CD4-positive, alpha-beta T cell treated with Interleukin-15 for 4 hours (primary cell): ENCODE data around the gene ABI2.
"Not testable (repeated sequence)": the region's sequence is repeated elsewhere in the genome, so short reads cannot be mapped to it uniquely, and the experiment has no call there.

Experiments used
- DNase-seq: peaks from one replicate; pipeline ENCODE4 v3.0.0-alpha.2; 2020; ENCODE audit warnings: low spot score

Gene ABI2

DNA sequence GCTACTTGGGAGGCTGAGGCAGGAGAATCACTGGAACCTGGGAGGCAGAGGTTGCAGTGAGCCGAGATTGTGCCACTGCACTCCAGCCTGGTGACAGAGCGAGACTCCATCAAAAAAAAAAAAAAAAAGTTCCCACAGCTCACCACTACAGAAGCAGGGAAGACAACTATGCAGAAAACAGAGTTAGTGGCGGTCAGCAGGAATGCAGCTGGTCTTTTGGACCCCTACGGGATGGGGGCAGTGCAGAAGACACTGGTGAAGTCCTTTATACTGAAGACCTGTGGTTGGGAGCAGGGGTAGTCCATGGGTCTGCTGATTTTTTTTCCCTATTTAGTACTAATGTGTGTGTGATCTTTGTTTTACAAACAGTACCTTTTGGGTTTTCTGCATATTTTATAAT lies 101.4 kb downstream of the ABI2 start:
- DNase-seq, result not testable (repeated sequence)

- no peak for DNase-seq
Observed at GRCh38 chr2:203431391-203432185, 103.4 kb downstream of the ABI2 start.

GRCh38 chr2:203432811-203433210 lies 104.6 kb downstream of the ABI2 start:
- no peak for DNase-seq

DNA sequence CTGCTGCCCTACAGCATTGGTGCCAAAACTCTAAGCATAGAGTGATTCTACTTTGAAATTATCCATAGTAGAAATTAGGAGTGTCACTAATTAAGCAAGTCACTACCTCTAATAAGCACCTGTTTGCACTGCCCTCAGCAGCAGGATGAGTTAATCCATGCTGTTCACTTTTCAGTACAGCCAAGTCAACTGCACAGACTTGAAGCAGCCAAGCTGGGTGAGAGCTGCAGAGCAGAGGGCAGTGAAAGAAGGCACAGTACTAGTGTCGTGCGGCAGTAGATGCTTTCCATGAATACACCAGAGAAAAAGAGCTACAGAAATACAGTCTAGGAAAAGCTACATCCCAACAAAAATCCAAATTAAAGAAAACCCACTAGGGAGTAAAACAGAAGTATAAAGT lies 108.3 kb downstream of the ABI2 start:
- no peak for DNase-seq

DNA sequence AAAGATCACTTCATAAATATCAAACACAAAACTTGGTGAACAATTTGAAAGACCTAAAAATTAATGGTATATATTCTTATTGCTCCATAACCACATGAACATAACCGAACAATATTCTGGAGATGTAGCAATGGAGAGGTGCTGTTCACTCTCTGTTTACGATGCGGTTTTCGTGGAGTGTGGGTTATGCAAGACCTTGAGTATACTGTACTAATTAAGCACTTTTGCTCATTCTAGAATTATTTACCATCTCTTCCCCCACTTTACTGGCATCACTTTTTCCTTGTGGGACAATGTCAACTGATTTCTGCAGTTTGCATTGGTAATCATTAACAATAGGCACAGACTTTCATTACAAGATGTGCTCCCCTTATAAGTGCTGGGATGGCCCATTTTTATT lies 109.3 kb downstream of the ABI2 start:
- DNase-seq, result no peak

DNA sequence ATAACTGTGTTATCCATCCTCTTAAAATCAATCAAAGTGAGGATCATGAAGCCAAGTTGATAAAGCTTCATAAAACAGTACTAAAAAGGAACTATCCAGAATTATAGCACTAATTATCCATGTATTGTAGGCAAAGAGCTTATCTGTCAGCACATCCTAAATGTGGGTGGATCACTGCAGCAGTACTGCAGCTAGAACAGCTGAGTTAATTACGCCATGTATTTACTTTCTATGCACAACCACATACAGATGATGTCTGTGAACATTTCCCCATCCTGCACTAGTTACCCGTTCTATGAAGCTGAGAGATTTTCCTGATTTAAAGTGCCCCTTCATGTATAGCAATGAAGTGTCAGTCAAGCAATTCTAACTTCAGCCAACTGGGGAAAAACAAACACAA lies 110.3 kb downstream of the ABI2 start:
- no peak for DNase-seq

GRCh38 chr2:203440671-203441070 lies 112.5 kb downstream of the ABI2 start:
- DNase-seq, result no peak

GRCh38 chr2:203441463-203441862 lies 113.3 kb downstream of the ABI2 start:
- no peak for DNase-seq

- no peak for DNase-seq
Observed at GRCh38 chr2:203442463-203442862, 114.3 kb downstream of the ABI2 start.

GRCh38 chr2:203444738-203445137 lies 116.5 kb downstream of the ABI2 start:
- no peak for DNase-seq

- no peak for DNase-seq
Observed at GRCh38 chr2:203446071-203446481, 117.9 kb downstream of the ABI2 start.

DNA sequence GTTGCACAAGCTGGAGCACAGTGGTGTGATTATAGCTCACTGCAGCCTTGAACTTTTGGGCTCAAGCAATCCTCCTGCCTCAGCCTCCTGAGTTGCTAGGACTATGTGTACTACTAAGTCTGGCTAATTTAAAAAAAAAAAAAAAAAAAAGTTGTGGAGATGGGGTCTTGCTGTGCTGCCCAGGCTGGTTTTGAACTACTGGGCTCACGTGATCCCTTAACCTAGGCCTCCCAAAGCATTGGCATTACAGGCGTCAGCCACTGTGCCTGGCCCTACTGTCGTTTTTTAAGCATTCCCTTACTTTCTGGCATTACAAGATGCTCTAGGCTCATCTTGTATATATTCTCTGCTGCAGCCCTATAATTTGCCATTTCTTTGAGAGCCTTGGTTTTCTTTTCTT lies 118.6 kb downstream of the ABI2 start:
- no peak for DNase-seq

DNA sequence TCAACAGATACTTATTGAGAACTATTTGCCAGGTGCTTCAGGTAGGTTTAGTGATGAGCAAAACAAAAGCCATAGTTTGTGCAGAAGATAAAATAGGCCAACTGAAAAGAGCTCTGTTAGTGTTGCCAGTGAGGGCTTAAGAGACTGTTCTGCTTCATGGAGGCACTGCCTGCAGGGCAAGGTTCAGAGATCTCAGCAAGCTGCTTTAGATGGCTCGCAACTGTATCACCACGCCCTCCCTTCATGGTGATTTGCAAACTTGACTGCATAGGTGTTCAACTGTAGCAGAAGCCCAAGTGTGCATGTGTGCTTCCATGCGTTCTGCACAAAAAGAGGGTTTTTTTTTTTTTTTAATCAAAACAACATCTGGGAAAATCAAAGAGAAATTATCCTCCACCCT lies 122.4 kb downstream of the ABI2 start:
- DNase-seq, result no peak

DNA sequence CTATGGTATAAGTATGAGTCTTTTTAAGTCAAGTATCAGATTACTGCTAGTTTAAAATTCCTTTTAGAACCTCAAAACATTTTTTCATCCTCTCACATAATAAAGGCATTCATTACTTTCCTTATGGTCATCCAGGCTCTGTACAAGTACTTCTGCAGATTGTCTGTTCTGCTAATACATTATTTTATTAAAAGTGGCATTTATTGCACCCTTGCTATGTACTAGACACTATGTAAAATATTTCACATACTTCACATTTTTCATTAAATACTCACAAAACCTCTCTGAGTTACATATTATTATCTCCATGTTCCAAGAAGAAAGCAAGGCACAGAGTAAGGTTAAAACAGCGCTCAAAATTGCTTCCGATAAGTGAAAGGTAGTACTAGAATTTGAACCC lies 122.8 kb downstream of the ABI2 start:
- DNase-seq, result no peak

DNA sequence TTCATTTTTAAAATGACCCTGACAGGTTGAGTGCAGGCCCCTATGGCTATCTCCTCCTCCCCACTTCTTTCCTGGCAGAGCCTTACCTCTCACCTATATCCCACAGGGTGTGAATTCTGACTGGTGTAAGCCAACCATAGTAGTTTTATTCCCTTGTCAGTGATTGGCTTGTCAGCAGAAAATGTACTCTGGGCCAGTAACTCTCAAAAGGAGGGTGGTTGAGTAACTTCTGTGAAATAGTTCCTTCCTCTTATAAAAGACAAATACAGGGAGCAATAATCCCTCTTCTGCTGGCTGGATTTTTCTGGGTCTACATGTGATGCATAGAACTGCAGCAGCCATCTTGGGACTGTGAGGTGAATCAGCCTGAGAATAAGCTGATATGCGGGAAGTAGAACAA lies 123.5 kb downstream of the ABI2 start:
- no peak for DNase-seq

- peak; percentile 40 for DNase-seq
Observed at GRCh38 chr2:203453858-203454451, 125.8 kb downstream of the ABI2 start.

DNA sequence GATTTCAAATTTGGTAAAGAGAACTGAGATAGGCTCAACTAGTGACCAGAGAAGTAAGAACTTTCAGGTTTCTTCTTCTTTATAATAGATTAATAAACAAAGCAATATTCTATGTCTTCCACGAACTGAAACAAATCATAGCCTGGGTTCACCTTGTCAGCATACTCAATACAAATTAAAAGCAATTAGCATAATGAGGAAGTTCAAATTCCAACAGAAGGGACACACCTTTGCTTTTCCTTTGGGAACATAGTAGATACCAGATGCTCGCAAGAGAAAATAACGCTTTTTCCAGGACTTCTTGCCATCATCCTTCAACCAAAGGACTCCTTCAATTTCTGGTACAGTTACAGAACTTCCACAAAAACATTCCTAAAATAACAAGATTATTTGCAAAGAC lies 127.0 kb downstream of the ABI2 start:
- no peak for DNase-seq

- DNase-seq, result no peak
Observed at GRCh38 chr2:203461746-203462145, 133.6 kb downstream of the ABI2 start.

- no peak for DNase-seq
Observed at GRCh38 chr2:203462308-203462707, 134.1 kb downstream of the ABI2 start.

DNA sequence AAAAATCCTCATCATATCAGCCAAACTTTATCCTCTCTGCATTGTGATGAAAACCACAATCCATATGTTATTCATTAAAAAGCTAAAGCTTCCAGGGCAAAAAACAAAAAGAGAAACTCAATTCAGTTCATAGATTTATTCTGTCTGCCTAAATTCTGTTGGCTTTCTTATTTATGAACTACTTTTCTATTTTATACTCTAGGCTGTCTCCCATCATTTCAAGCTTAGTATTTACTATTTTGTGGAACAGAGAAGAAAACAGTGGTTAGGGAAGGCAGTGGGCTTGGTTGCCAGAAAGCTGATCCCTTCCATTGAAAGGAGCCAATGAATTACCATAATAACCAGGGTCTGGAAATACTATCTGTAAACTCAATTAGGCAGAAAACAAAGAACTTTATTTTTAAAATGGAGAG lies 135.1 kb downstream of the ABI2 start:
- no peak for DNase-seq

DNA sequence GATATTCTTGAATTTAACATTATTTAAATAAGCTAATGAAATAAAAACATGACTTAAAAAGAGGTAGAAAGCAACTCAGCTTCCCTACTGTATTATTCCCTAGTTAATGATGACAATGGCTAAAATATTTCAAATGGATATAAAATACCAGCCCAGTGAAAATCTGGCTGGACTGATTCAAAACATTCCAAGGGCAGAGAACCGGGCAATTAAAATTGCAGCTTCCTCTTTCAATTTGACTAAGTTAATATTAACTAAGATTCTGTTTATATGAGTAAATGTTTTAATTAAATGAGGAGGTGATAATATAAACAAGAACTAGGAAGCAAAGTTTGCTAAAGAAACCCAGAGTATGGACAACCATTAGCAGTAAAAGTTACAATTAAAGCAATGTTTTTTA lies 141.4 kb downstream of the ABI2 start:
- DNase-seq, result no peak

DNA sequence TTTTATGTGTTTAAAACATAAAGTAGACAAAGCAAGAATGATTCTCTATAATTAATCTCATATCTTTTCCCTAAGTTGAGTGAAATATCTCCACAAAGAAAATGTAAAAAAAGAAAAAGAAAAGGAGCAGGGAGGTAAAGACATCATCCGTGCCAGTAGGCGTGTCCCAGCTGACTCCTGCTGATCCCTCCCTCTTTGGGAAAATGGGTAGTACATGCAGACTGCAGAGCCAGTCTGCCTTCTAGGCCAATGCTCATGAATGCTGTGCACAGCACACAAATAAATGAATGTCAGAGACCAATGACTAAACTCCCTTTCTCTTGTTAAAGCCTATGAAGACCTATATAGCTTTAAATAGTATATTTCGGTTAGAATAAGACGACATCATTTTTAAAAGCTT lies 142.2 kb downstream of the ABI2 start:
- no peak for DNase-seq

DNA sequence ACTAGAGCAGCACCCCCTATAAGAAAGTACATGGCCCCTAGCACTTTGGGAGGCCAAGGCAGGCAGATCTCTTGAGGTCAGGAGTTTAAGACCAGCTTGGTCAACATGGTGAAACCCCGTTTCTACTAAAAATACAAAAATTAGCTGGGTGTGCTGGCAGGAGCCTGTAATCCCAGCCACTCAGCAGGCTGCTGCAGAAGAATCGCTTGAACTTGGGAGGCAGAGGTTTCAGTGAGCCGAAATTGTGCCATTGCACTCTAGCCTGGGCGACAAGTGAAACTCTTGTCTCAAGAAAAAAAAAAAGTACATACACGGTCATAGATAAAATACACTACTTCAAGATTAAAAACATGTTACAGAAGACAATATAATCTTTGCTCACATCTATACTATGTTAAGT lies 143.1 kb downstream of the ABI2 start:
- no peak for DNase-seq

DNA sequence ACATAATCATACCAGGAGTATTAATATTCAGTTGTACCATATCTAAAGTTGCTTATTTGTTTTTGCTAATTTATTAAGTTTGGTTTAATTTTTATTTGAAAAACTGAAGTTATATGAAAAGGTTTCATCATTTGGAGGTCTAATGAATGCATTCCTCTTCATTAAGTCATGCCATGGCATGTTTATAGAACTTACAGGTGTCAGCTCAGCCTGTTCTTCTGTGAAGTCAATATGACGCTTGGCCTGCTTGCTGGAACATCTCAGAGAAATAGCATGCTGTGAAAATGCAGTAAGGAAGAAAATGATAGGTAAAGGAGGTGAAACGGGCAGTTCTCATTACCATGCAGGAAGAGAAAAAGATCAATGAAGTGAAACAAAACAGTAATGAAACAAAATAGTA lies 148.7 kb downstream of the ABI2 start:
- no peak for DNase-seq
